GM19023 (cell line): Measurements from ENCODE around the gene RGS11.
"Not testable (repeated sequence)": the region's sequence is repeated elsewhere in the genome, so short reads cannot be mapped to it uniquely, and the experiment has no call there.

ENCODE experiments used
- ATAC-seq: cut with Tn5 transposase; IDR thresholded peaks from one replicate; pipeline ENCODE4 v1.9.1; 2021; ENCODE audit warnings: mild to moderate bottlenecking, moderate library complexity; ENCODE audit not compliant: unreplicated experiment

RGS11 gene

GRCh38 chr16:280991-281659 is 5.4 kb upstream of the RGS11 start:
- no peak for ATAC-seq

- ATAC-seq = no peak
Observed at GRCh38 chr16:280552-280951, 4.8 kb upstream of the RGS11 start, which contains the start of gene ARHGDIG. Gene ARHGDIG, plus strand, starts transcription at chr16:280591. Its CDS starts 90 bp downstream, at chr16:280681.

- ATAC-seq = no peak
Observed at GRCh38 chr16:280005-280460, 4.3 kb upstream of the RGS11 start.

GRCh38 chr16:279531-279930 is 3.8 kb upstream of the RGS11 start:
- no peak for ATAC-seq

- no peak for ATAC-seq
Observed at GRCh38 chr16:278863-279366, 3.2 kb upstream of the RGS11 start.

GRCh38 chr16:276426-277077 is 808 bp upstream of the RGS11 start:
- no peak for ATAC-seq

- ATAC-seq = no peak
Observed at GRCh38 chr16:275041-275641, 603 bp downstream of the RGS11 start.

- no peak for ATAC-seq
Observed at GRCh38 chr16:273547-274421, 2.0 kb downstream of the RGS11 start.

GRCh38 chr16:272633-273546 is 2.9 kb downstream of the RGS11 start:
- ATAC-seq = no peak

- no peak for ATAC-seq
Observed at GRCh38 chr16:270381-271255, 5.1 kb downstream of the RGS11 start.

GRCh38 chr16:269061-269796 is 6.5 kb downstream of the RGS11 start:
- no peak for ATAC-seq

- no peak for ATAC-seq
Observed at GRCh38 chr16:268141-269053, 7.3 kb downstream of the RGS11 start.

- not testable (repeated sequence) for ATAC-seq
Observed at GRCh38 chr16:267562-267961, 8.2 kb downstream of the RGS11 start.

- ATAC-seq = no peak
Observed at GRCh38 chr16:266258-267164, 9.2 kb downstream of the RGS11 start.

GRCh38 chr16:265711-266110 is 10.0 kb downstream of the RGS11 start:
- no peak for ATAC-seq

GRCh38 chr16:265002-265529 is 10.7 kb downstream of the RGS11 start:
- ATAC-seq = no peak
